HG02798 (cell line): ENCODE data around the gene CYP3A7.
"Not testable (repeated sequence)": the region's sequence is repeated elsewhere in the genome, so short reads cannot be mapped to it uniquely, and the experiment has no call there.

ENCODE experiments used
- ATAC-seq: cut with Tn5 transposase; IDR thresholded peaks from one replicate; pipeline ENCODE4 v1.9.1; 2021; ENCODE audit warnings: mild to moderate bottlenecking; ENCODE audit not compliant: unreplicated experiment, poor library complexity

Gene CYP3A7

DNA sequence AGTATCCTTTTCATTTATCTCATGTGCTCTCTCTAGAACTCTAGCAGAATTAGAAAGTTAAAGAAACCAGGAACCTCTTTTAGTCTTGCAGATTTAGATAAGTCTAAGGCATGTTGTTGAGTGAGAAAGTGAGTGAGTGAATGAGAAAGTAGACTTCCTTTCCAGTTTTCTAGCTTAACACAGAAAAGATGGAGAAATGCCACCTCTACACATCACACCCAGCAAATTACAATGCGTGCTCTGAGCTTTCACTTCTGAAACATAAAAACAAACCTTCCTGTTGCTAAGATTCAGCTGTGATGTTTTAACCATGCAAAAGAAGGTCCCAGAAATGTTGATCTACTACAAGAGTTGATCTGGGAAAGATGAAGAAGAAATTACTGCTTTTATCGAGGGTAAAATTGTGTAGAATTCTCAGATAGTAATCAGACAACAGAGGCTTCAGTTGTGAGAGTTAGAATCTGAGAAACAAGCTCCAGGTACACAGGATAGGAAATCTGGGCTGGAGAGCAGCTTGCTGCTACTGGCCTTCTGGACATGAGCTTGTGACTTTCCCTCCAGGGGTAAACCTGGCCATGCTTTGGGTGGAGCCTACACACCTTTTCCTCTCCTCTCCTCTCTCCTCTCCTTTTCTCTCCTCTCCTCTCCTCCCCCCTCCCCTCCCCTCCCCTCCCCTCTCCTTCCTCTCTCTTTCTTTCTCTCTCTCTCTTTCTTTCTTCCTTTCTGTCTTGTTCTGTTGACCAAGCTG is 59.8 kb downstream of the CYP3A7 start:
- no peak for ATAC-seq

DNA sequence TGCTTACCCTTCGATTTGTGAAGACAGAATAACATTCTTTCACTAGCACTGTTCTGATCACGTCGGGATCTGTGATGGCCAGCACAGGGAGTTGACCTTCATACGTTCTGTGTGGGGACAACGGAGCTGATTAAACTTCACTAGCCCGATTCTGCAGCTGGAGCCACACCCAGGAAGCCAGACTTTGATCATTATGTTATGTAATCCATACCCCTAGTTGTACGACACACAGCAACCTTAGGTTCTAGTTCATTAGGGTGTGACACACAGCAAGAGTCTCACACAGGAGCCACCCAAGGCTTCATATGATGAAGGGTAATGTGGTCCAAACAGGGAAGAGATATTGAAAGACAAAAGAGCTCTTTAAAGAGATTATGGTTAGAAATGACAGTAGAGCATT is 62.4 kb downstream of the CYP3A7 start:
- ATAC-seq: no peak

DNA sequence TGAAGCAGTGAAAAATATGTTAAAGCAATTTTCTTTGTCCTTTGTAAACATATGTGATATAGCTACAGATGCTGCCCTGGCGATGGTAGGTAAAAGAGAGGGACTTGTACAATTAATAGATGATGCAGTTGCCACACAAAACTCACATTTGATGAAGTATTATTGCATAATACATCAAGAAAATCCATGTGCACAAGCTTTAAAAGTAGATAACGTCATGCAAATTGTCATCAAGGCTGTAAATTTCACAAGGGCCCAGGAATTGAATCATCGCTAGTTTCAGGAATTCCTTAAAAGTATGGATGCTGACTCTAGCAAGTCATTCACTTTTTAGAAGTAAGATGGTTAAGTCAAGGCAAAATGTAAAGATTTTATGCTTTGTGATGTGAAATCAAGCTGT is 65.2 kb downstream of the CYP3A7 start:
- ATAC-seq: no peak

DNA sequence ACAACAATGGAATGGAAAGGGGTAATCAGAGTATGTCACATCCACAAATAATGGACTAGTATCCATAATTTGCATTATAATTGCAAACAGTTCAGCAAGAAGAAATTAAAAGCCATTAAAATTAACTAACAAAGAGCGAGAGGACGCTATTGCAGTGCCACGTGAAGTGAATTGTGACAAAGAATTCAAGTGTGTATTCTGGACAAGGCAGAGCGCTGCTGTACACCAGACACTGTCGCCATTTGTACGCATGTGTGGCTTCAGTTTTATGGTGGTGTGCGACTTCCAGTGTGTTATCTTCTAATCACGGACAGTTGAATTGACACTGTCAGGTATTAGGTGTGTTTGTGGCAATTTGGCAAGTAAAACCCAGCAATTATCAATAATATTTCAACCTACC is 66.5 kb downstream of the CYP3A7 start:
- no peak for ATAC-seq

DNA sequence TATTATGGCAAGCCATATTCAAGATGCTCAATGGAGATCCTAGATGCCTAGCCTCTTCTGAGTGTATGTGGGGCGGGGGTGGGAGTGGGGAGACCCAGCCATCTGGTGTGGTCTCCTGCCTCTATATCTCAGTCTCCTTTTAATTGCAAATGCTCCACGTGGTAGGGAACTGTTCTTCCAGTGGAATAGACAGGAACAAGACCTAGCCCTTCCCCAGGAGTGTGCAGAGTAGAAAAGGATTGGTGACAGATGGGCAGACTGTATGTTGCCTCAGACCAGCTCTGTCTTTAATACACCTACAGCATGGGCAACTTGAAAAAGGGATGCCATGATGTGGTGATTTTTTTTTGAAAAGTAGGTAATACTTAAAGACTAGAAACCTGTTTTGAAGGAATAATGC is 67.8 kb downstream of the CYP3A7 start:
- no peak for ATAC-seq

DNA sequence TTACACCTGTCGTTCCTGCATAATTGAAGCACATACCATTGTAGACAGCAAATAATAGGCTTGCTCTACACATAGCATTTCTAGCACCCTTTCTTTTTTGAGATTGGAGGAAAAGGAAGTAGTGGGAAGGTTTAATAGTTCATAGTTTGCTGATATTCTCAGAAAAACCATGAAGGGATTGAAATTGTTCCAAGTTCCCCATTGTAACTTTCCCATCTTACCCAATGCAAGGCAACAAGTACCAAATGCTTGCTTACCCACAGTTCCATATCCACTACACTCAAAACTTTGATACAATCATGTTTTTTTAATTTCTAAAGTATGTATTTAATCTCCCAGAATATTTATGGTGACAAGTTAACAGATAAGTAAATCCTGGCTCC is 69.0 kb downstream of the CYP3A7 start:
- no peak for ATAC-seq

DNA sequence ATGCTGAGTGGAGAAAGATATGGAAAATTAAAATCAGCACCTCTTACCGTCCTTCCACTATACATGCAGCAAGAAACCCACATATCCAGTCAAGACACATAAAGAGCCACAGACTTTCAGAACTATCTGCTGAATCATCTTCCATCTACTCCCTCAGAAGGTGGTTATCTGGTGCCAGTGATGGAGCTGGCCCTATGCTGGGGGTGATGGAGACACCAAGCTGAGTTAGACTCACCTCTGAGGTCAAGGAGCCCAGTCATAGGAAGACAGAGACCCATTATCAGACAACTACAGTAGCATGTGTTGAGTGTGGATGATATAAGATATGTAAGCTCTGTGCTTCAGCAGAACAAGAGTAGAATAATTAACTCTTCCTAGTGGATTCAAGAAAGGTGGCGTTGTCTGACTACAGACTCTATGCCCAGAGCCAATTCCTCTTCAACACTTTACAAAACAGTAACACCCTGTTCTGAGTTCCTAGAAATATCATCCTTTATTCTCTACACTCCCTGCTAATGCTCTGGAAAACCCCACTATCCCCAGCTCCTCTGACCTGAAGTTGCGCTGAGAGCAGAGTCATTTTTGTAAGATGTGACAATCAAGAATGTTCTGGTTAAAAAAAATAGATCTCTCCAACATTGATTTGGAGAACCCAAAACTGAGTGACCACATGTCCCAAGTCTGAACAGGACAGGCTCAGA is 69.5 kb downstream of the CYP3A7 start:
- ATAC-seq: no peak

DNA sequence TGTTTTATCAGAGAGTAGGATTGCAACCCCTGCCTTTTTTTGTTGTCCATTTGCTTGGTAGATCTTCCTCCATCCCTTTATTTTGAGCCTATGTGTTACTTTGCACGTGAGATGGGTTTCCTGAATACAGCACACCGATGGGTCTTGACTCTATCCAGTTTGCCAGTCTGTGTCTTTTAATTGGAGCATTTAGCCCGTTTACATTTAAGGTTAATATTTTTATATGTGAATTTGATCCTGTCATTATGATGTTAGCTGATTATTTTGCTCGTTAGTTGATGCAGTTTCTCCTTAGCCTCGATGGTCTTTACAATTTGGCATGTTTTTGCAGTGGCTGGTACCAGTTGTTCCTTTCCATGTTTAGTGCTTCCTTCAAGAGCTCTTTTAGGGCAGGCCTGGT is 77.1 kb downstream of the CYP3A7 start:
- ATAC-seq: not testable (repeated sequence)
